HepG2 (cell line): ENCODE results near the gene GNG3. TPM values are rescaled to one million over a fixed set of nuclear protein-coding genes. Genes with fewer than 3 reads are reported as not detected.

ENCODE experiments used
- AKAP8 ChIP-seq: sonication (generic); formaldehyde crosslinking; IDR thresholded peaks from 2 replicates; pipeline ENCODE4 v1.5.1; 2020; ENCODE audit warnings: mild to moderate bottlenecking, missing genetic modification reagents
- ASH2L ChIP-seq: fragments of 300-600, 200-600 bp; sonication (generic); IDR thresholded peaks from 2 replicates; pipeline ENCODE4 v1.7.0; 2017; ENCODE audit warnings: low read depth, mild to moderate bottlenecking, moderate library complexity, mixed read lengths, low read length; ENCODE audit not compliant: insufficient read length
- BRCA1 ChIP-seq: sonication (generic); formaldehyde crosslinking; IDR thresholded peaks from 2 replicates; pipeline ENCODE4 v1.4.0; 2020; ENCODE audit warnings: missing genetic modification reagents
- DNMT3B ChIP-seq: conservative IDR thresholded peaks from 2 replicates; pipeline ENCODE4 v1.6.1; 2016; ENCODE audit warnings: missing biosample characterization, control low read depth
- ELF4 ChIP-seq: sonication (generic); formaldehyde crosslinking; IDR thresholded peaks from 2 replicates; pipeline ENCODE4 v1.5.0; 2020; ENCODE audit warnings: missing genetic modification reagents, mild to moderate bottlenecking, moderate library complexity, borderline replicate concordance
- GABPB1 ChIP-seq: IDR thresholded peaks from 2 replicates; pipeline ENCODE4 v1.6.1; 2016; ENCODE audit warnings: mild to moderate bottlenecking, missing genetic modification reagents, moderate library complexity, missing compliant biosample characterization
- GPN1 ChIP-seq: sonication (generic); formaldehyde crosslinking; IDR thresholded peaks from 2 replicates; pipeline ENCODE4 v1.5.1; 2020; ENCODE audit warnings: missing genetic modification reagents, borderline replicate concordance
- HMG20A ChIP-seq: IDR thresholded peaks from 2 replicates; pipeline ENCODE4 v1.6.1; 2016; ENCODE audit warnings: borderline replicate concordance
- KAT7 ChIP-seq: IDR thresholded peaks from 2 replicates; pipeline ENCODE4 v1.6.1; 2018; ENCODE audit warnings: borderline replicate concordance, missing compliant biosample characterization
- KDM1A ChIP-seq: IDR thresholded peaks from 2 replicates; pipeline ENCODE4 v1.6.1; 2016; ENCODE audit warnings: missing compliant biosample characterization
- KDM2A ChIP-seq: sonication (generic); formaldehyde crosslinking; IDR thresholded peaks from 2 replicates; pipeline ENCODE4 v1.4.0; 2020; ENCODE audit warnings: low read depth, missing genetic modification reagents, borderline replicate concordance
- MAF1 ChIP-seq: sonication (generic); formaldehyde crosslinking; IDR thresholded peaks from 2 replicates; pipeline ENCODE4 v1.5.0; 2020; ENCODE audit warnings: missing genetic modification reagents, borderline replicate concordance
- MEF2D ChIP-seq: sonication (generic); formaldehyde crosslinking; IDR thresholded peaks from 2 replicates; pipeline ENCODE4 v1.5.1; 2020; ENCODE audit warnings: mild to moderate bottlenecking, missing genetic modification reagents
- PAWR ChIP-seq: sonication (generic); formaldehyde crosslinking; IDR thresholded peaks from 2 replicates; pipeline ENCODE4 v1.4.0; 2020; ENCODE audit warnings: missing genetic modification reagents, mild to moderate bottlenecking, borderline replicate concordance
- SIX4 ChIP-seq: sonication (generic); formaldehyde crosslinking; IDR thresholded peaks from 2 replicates; pipeline ENCODE4 v1.4.0; 2020; ENCODE audit warnings: missing genetic modification reagents
- SP5 ChIP-seq: IDR thresholded peaks from 2 replicates; pipeline ENCODE4 v1.6.1; 2016; ENCODE audit warnings: low read depth, borderline replicate concordance
- SRSF1 ChIP-seq: fragments of 200-400 bp; formaldehyde crosslinking; optimal IDR thresholded peaks from 2 replicates; pipeline ENCODE3; 2017; ENCODE audit warnings: mild to moderate bottlenecking, low read depth, low read length, moderate library complexity
- TEAD3 ChIP-seq: optimal IDR thresholded peaks from 2 replicates; pipeline ENCODE3; 2016; ENCODE audit warnings: borderline replicate concordance
- XBP1 ChIP-seq: sonication (generic); formaldehyde crosslinking; IDR thresholded peaks from 2 replicates; pipeline ENCODE4 v1.5.0; 2020; ENCODE audit warnings: missing genetic modification reagents
- ZNF263 ChIP-seq: sonication (generic); formaldehyde crosslinking; IDR thresholded peaks from 2 replicates; pipeline ENCODE4 v1.4.0; 2020; ENCODE audit warnings: missing genetic modification reagents
- ZNF331 ChIP-seq: sonication (generic); formaldehyde crosslinking; IDR thresholded peaks from 2 replicates; pipeline ENCODE4 v1.4.0; 2020; ENCODE audit warnings: missing genetic modification reagents
- ZNF510 ChIP-seq: sonication (generic); formaldehyde crosslinking; IDR thresholded peaks from 2 replicates; pipeline ENCODE4 v1.4.0; 2020; ENCODE audit warnings: low read depth, mild to moderate bottlenecking, missing genetic modification reagents
- ZNF546 ChIP-seq: sonication (generic); formaldehyde crosslinking; conservative IDR thresholded peaks from 2 replicates; pipeline ENCODE4 v1.8.1; 2023; ENCODE audit warnings: mild to moderate bottlenecking, missing genetic modification reagents
- ZNF550 ChIP-seq: sonication (generic); formaldehyde crosslinking; IDR thresholded peaks from 2 replicates; pipeline ENCODE4 v1.4.0; 2020; ENCODE audit warnings: mild to moderate bottlenecking, missing genetic modification reagents, borderline replicate concordance
- ZNF839 ChIP-seq: sonication (generic); formaldehyde crosslinking; IDR thresholded peaks from 2 replicates; pipeline ENCODE4 v1.4.0; 2020; ENCODE audit warnings: missing genetic modification reagents, mild to moderate bottlenecking, borderline replicate concordance
- polyA plus RNA-seq, 8 experiments: library from polyadenylated mRNA; depleted of rRNA in 3 of 8; stranded (reverse) in 7 of 8; unstranded in 1 of 8; fragments of >200 nt; fragmentation: Illumina TruSeq in 4 of 8; extraction: Trizol in 4 of 8; gene quantifications; 2 replicates each; pipeline versions ENCODE4 v1.2.1 to v1.2.3, GENCODE V29; 2011 to 2016; ENCODE audit warnings: low read depth in 4 of 8, missing spikeins in 1 of 8, mixed read lengths in 1 of 8; ENCODE audit not compliant: insufficient read depth in 1 of 8
- total RNA-seq, 5 experiments: library from RNA; depleted of rRNA; stranded (reverse); fragments of >200 nt; fragmentation: Illumina TruSeq; extraction: Trizol; gene quantifications; 2 replicates each; pipeline ENCODE4 v1.2.3, GENCODE V29; 2016; ENCODE audit warnings: low read depth in 1 of 5
- TF ChIP-seq, protein P1 (sequence below): sonication (generic); formaldehyde crosslinking; IDR thresholded peaks from 2 replicates; pipeline ENCODE4 v1.4.0; 2020; ENCODE audit warnings: missing genetic modification reagents, borderline replicate concordance
- TF ChIP-seq, protein P2 (sequence below): IDR thresholded peaks from 2 replicates; pipeline ENCODE4 v1.6.1; 2016; ENCODE audit warnings: missing genetic modification reagents, missing compliant biosample characterization
- TF ChIP-seq, protein P3 (sequence below): sonication (generic); formaldehyde crosslinking; IDR thresholded peaks from 2 replicates; pipeline ENCODE4 v1.4.0; 2020; ENCODE audit warnings: mild to moderate bottlenecking, low read depth, missing genetic modification reagents

The GNG3 gene
- total and polyA plus RNA-seq, 2 of the 13 experiments (the other 11 are each of a cell fraction or from before 2014, with no cell fraction given) = not detected

- TF ChIP-seq, protein P1, sequence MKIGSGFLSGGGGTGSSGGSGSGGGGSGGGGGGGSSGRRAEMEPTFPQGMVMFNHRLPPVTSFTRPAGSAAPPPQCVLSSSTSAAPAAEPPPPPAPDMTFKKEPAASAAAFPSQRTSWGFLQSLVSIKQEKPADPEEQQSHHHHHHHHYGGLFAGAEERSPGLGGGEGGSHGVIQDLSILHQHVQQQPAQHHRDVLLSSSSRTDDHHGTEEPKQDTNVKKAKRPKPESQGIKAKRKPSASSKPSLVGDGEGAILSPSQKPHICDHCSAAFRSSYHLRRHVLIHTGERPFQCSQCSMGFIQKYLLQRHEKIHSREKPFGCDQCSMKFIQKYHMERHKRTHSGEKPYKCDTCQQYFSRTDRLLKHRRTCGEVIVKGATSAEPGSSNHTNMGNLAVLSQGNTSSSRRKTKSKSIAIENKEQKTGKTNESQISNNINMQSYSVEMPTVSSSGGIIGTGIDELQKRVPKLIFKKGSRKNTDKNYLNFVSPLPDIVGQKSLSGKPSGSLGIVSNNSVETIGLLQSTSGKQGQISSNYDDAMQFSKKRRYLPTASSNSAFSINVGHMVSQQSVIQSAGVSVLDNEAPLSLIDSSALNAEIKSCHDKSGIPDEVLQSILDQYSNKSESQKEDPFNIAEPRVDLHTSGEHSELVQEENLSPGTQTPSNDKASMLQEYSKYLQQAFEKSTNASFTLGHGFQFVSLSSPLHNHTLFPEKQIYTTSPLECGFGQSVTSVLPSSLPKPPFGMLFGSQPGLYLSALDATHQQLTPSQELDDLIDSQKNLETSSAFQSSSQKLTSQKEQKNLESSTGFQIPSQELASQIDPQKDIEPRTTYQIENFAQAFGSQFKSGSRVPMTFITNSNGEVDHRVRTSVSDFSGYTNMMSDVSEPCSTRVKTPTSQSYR = no peak
- TF ChIP-seq ASH2L (peak; percentile 95), XBP1 (CRISPR knock-in tag) (peak; percentile 87; the same call in 1 of the 2 replicates), AKAP8 (CRISPR knock-in tag) (peak; percentile 59; the same call in 1 of the 2 replicates), GPN1 (CRISPR knock-in tag) (no peak; the same call in 1 of the 2 replicates), KDM1A (CRISPR knock-in tag) (no peak), ZNF550 (CRISPR knock-in tag) (peak; percentile 93; the same call in 1 of the 2 replicates), KAT7 (no peak), GABPB1 (CRISPR knock-in tag) (peak; percentile 92), ZNF510 (CRISPR knock-in tag) (no peak), ZNF331 (CRISPR knock-in tag) (0 out of 2 replicates have a peak, but pooled peaks have one; percentile 30), MAF1 (CRISPR knock-in tag) (no peak; the same call in 1 of the 2 replicates), HMG20A (CRISPR knock-in tag) (no peak), SIX4 (CRISPR knock-in tag) (0 out of 2 replicates have a peak, but pooled peaks have one; percentile 46), ZNF546 (no peak), MEF2D (CRISPR knock-in tag) (no peak), PAWR (CRISPR knock-in tag) (no peak), ZNF263 (CRISPR knock-in tag) (no peak), DNMT3B (0 out of 2 replicates have a peak, but pooled peaks have one; percentile 72), KDM2A (CRISPR knock-in tag) (peak; percentile 95), SP5 (peak; percentile 11; the same call in 1 of the 2 replicates), SRSF1 (peak; percentile 69), TEAD3 (CRISPR knock-in tag) (peak; percentile 9), ZNF839 (CRISPR knock-in tag) (peak; percentile 96), BRCA1 (CRISPR knock-in tag) (no peak), ELF4 (CRISPR knock-in tag) (peak; percentile 90)
- TF ChIP-seq, protein P2, sequence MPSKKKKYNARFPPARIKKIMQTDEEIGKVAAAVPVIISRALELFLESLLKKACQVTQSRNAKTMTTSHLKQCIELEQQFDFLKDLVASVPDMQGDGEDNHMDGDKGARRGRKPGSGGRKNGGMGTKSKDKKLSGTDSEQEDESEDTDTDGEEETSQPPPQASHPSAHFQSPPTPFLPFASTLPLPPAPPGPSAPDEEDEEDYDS (CRISPR knock-in tag) = peak; percentile 66
- TF ChIP-seq, protein P3, sequence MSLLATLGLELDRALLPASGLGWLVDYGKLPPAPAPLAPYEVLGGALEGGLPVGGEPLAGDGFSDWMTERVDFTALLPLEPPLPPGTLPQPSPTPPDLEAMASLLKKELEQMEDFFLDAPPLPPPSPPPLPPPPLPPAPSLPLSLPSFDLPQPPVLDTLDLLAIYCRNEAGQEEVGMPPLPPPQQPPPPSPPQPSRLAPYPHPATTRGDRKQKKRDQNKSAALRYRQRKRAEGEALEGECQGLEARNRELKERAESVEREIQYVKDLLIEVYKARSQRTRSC (CRISPR knock-in tag) = no peak
Observed at GRCh38 chr11:62671608-62672389, 35.7 kb upstream of the GNG3 start, which contains the start of the genes LBHD1 and UQCC3 (continued).
